HG03378 (cell line): Measurements from ENCODE around the gene FDXACB1.

Experiments
- ATAC-seq: cut with Tn5 transposase; IDR thresholded peaks from one replicate; pipeline ENCODE4 v1.9.1; 2021; ENCODE audit warnings: mild to moderate bottlenecking, moderate library complexity; ENCODE audit not compliant: unreplicated experiment

The FDXACB1 gene

GRCh38 chr11:111846636-111847035, 32.3 kb downstream of the FDXACB1 start:
- ATAC-seq = no peak

GRCh38 chr11:111846063-111846462, 32.9 kb downstream of the FDXACB1 start:
- ATAC-seq = no peak

GRCh38 chr11:111845276-111846028, 33.5 kb downstream of the FDXACB1 start:
- no peak for ATAC-seq

GRCh38 chr11:111843661-111844060, 35.3 kb downstream of the FDXACB1 start:
- no peak for ATAC-seq

GRCh38 chr11:111841370-111842053, 37.5 kb downstream of the FDXACB1 start:
- peak; percentile 59 for ATAC-seq

GRCh38 chr11:111840143-111840542, 38.8 kb downstream of the FDXACB1 start:
- ATAC-seq = no peak

- ATAC-seq = no peak
Observed at GRCh38 chr11:111838054-111838453, 40.9 kb downstream of the FDXACB1 start.

GRCh38 chr11:111837366-111837891, 41.5 kb downstream of the FDXACB1 start:
- no peak for ATAC-seq

- peak; percentile 70 for ATAC-seq
Observed at GRCh38 chr11:111836721-111837120, 42.2 kb downstream of the FDXACB1 start.

- no peak for ATAC-seq
Observed at GRCh38 chr11:111836162-111836561, 42.8 kb downstream of the FDXACB1 start.

GRCh38 chr11:111835665-111836064, 43.3 kb downstream of the FDXACB1 start:
- ATAC-seq = no peak

GRCh38 chr11:111834432-111835163, 44.4 kb downstream of the FDXACB1 start:
- no peak for ATAC-seq

GRCh38 chr11:111833524-111833923, 45.4 kb downstream of the FDXACB1 start:
- ATAC-seq = no peak

- no peak for ATAC-seq
Observed at GRCh38 chr11:111829185-111829968, 49.6 kb downstream of the FDXACB1 start.

GRCh38 chr11:111826322-111826950, 52.5 kb downstream of the FDXACB1 start:
- ATAC-seq = no peak
